Trophoblast cell (in vitro differentiated cells and primary cell): ENCODE results near the gene DCLK2.
A peak's percentile ranks its signal among the peaks of the same experiment; 100 is the strongest.

Source experiments
- DNase-seq, 2 donors: peaks; one replicate each; pipeline ENCODE4 v3.0.0-alpha.2; 2016
- H2AFZ ChIP-seq: 2 replicates; pipeline ENCODE4 v1.6.1; 2013; ENCODE audit warnings: low read length, moderate library complexity, mild to moderate bottlenecking; ENCODE audit not compliant: insufficient read depth, poor library complexity
- H2AK5ac ChIP-seq: 2 replicates; pipeline ENCODE4 v1.6.1; 2013; ENCODE audit warnings: mild to moderate bottlenecking, low read length
- H2BK120ac ChIP-seq: 2 replicates; pipeline ENCODE4 v1.6.1; 2013; ENCODE audit warnings: low read length, mild to moderate bottlenecking, moderate library complexity; ENCODE audit not compliant: insufficient read depth, poor library complexity
- H2BK12ac ChIP-seq: 2 replicates; pipeline ENCODE4 v1.6.1; 2013; ENCODE audit warnings: mild to moderate bottlenecking, low read length, moderate library complexity
- H2BK5ac ChIP-seq: 2 replicates; pipeline ENCODE4 v1.6.1; 2013; ENCODE audit warnings: low read length, low read depth, moderate library complexity, mild to moderate bottlenecking; ENCODE audit not compliant: poor library complexity
- H3K14ac ChIP-seq: 2 replicates; pipeline ENCODE4 v1.6.1; 2013; ENCODE audit warnings: mild to moderate bottlenecking, low read length
- H3K18ac ChIP-seq: 2 replicates; pipeline ENCODE4 v1.6.1; 2013; ENCODE audit warnings: mild to moderate bottlenecking, low read length
- H3K23ac ChIP-seq: 2 replicates; pipeline ENCODE4 v1.6.1; 2013; ENCODE audit warnings: low read length
- H3K27ac ChIP-seq: 2 replicates; pipeline ENCODE4 v1.5.1; 2013; ENCODE audit warnings: low read depth, mild to moderate bottlenecking, inconsistent platforms, low read length, moderate library complexity
- H3K27me3 ChIP-seq: 2 replicates; pipeline ENCODE4 v1.6.1; 2013; ENCODE audit warnings: inconsistent platforms, mild to moderate bottlenecking, low read length, moderate library complexity; ENCODE audit not compliant: insufficient read depth
- H3K36me3 ChIP-seq, 2 experiments: 1 replicate in 1 of 2; 2 replicates in 1 of 2; pipeline ENCODE4 v1.6.1; 2013; ENCODE audit warnings: low read length in 2 of 2, mild to moderate bottlenecking in 2 of 2, moderate library complexity in 1 of 2; ENCODE audit not compliant: insufficient read depth in 2 of 2, control insufficient read depth in 1 of 2
- H3K4ac ChIP-seq: 2 replicates; pipeline ENCODE4 v1.6.1; 2013; ENCODE audit warnings: low read depth, mild to moderate bottlenecking, low read length, moderate library complexity
- H3K4me1 ChIP-seq, 2 experiments: 1 replicate in 1 of 2; 2 replicates in 1 of 2; pipeline ENCODE4 v1.6.1; 2013; ENCODE audit warnings: low read length in 2 of 2, mild to moderate bottlenecking in 2 of 2, moderate library complexity in 1 of 2; ENCODE audit not compliant: insufficient read depth in 2 of 2, control insufficient read depth in 1 of 2
- H3K4me2 ChIP-seq: 2 replicates; pipeline ENCODE4 v1.6.1; 2013; ENCODE audit warnings: inconsistent platforms, mild to moderate bottlenecking, low read length, moderate library complexity
- H3K4me3 ChIP-seq: 2 replicates; pipeline ENCODE4 v1.5.1; 2013; ENCODE audit warnings: mild to moderate bottlenecking, low read depth, low read length, inconsistent platforms
- H3K79me1 ChIP-seq: one replicate; pipeline ENCODE4 v1.6.1; 2013; ENCODE audit warnings: low read length
- H3K79me2 ChIP-seq: 2 replicates; pipeline ENCODE4 v1.6.1; 2013; ENCODE audit warnings: low read length, mild to moderate bottlenecking; ENCODE audit not compliant: control insufficient read depth, insufficient read depth, poor library complexity
- H3K9ac ChIP-seq: 2 replicates; pipeline ENCODE4 v1.6.1; 2013; ENCODE audit warnings: mild to moderate bottlenecking, low read length
- H3K9me3 ChIP-seq: 2 replicates; pipeline ENCODE4 v1.6.1; 2013; ENCODE audit warnings: low read depth, mild to moderate bottlenecking, control low read depth, inconsistent platforms, low read length; ENCODE audit not compliant: insufficient read depth
- H4K12ac ChIP-seq: 2 replicates; pipeline ENCODE4 v1.6.1; 2013; ENCODE audit warnings: low read depth, mild to moderate bottlenecking, low read length, moderate library complexity
- H4K8ac ChIP-seq: 2 replicates; pipeline ENCODE4 v1.6.1; 2013; ENCODE audit warnings: low read depth, mild to moderate bottlenecking, low read length, moderate library complexity
- H4K91ac ChIP-seq: one replicate; pipeline ENCODE4 v1.6.1; 2013; ENCODE audit warnings: low read depth, mild to moderate bottlenecking, low read length, moderate library complexity
- WGBS: extraction: QIAGEN DNeasy Blood & Tissue Kit; methylation state at CpG from one replicate; pipeline ENCODE4 v1.1.7; 2013; ENCODE audit warnings: missing lambda C conversion rate; ENCODE audit not compliant: insufficient read length, insufficient coverage; ENCODE audit errors: extremely low coverage; 5-methylcytosine and 5-hydroxymethylcytosine counted together

DCLK2 gene

DNA sequence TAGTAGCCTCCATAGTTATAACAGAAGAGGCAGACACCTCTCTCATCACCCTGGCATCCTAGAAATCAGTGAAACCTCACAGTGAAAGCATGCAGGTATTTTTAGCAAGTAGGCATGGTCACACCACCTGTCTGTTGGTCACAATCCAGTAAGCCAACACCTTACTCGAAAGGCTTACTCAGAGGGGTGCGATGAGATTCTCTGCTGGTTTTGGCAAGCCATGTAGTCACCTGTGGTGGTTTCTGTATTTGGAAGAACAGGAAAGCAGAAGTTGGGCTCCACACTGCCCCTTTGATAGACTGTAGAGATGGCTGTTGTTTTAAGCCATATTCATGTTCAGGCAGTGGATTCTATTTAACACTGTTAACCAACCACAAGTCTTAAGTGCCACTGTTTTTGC, 134.7 kb downstream of the DCLK2 start:
- Histone ChIP-seq H3K79me1 (peaks cover 11% of the 10 kb centered on the region), H3K4ac (no peak overlapping the region), H3K27ac (no peak overlapping the region), H3K4me2 (no peak overlapping the region), H3K9me3 (no peaks in the 10 kb centered on the region), H3K27me3 (no peaks in the 10 kb centered on the region), H4K8ac (no peak overlapping the region), H3K18ac (no peak overlapping the region), H3K9ac (no peak overlapping the region), H2BK5ac (no peak overlapping the region), H3K4me1 (peaks cover 5 to 21% of the 10 kb centered on the region in 2 experiments), H4K12ac (no peak overlapping the region), H4K91ac (no peak overlapping the region), H2BK12ac (peak overlapping the region; percentile 16), H3K4me3 (no peak overlapping the region), H3K23ac (no peak overlapping the region), H2AK5ac (no peak overlapping the region), H2AFZ (no peak overlapping the region), H3K79me2 (no peaks in the 10 kb centered on the region), H3K36me3 (no peaks in the 10 kb centered on the region), H3K14ac (no peak overlapping the region), H2BK120ac (no peak overlapping the region)
- WGBS, result no CpG with 5 or more reads among the region's 2 CpGs
- DNase-seq, result peak; percentile 83 to 85

DNA sequence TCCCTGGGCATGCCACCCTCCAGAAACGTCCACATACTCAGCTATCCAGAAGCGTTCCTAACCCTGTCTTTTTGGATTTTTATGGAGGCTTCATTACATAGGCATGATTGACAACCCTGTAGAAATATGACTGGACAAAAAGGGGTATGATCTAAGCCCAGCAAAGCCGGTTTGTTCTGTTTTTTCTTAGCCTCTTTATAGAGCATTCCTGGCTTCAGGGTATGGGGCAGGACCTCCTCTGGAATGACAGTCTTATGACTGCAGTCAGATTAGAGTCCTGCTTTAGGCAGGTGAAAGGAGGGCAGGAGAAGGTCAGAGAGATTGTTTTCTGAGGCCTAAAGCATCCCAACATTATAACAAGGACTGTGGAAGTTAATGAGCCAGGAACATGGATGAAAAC, 137.4 kb downstream of the DCLK2 start:
- Histone ChIP-seq H3K9me3 (no peaks in the 10 kb centered on the region), H3K79me1 (peaks cover 13% of the 10 kb centered on the region), H2AFZ (no peak overlapping the region), H4K8ac (no peak overlapping the region), H3K27me3 (no peaks in the 10 kb centered on the region), H3K27ac (no peak overlapping the region), H2BK12ac (no peak overlapping the region), H2BK5ac (peak overlapping the region; percentile 44), H3K14ac (no peak overlapping the region), H3K4me2 (peak overlapping the region; percentile 13), H3K4ac (peak overlapping the region; percentile 52), H3K36me3 (no peaks in the 10 kb centered on the region), H2AK5ac (no peak overlapping the region), H3K4me3 (no peak overlapping the region), H3K4me1 (peaks cover 5 to 21% of the 10 kb centered on the region in 2 experiments), H2BK120ac (peak overlapping the region; percentile 95), H3K23ac (no peak overlapping the region), H4K12ac (no peak overlapping the region), H4K91ac (peak overlapping the region; percentile 93), H3K18ac (no peak overlapping the region), H3K9ac (no peak overlapping the region), H3K79me2 (no peaks in the 10 kb centered on the region)
- no CpG with 5 or more reads among the region's 3 CpGs for WGBS
- peak; percentile 91 to 97 for DNase-seq

DNA sequence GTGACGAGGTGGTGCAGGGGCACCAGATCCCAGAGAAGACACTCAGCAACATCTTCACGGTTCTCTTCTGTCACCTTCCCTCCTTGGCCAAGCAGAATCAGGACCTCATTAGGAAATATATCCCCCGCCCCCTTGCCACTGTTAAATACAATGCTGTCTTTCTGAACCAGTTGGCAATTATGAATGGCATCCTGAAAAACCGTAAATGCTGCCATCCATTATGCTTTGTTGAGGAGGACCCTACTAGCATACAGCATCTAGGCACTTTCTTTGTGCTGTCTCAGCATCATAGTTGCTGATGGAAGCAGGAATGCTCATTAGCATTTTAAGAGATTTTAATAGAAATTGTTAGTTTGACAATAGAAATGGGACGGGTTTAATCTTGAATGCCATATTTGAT, 138.5 kb downstream of the DCLK2 start:
- no peak overlapping the region for H3K4ac ChIP-seq
- H3K36me3 ChIP-seq, result no peaks in the 10 kb centered on the region
- no peak overlapping the region for H2AK5ac ChIP-seq
- no peak overlapping the region for H4K12ac ChIP-seq
- no peaks in the 10 kb centered on the region for H3K9me3 ChIP-seq
- peaks cover 7 to 14% of the 10 kb centered on the region in 2 experiments for H3K4me1 ChIP-seq
- H3K4me2 ChIP-seq, result no peak overlapping the region
- H3K9ac ChIP-seq, result no peak overlapping the region
- H3K79me2 ChIP-seq, result no peaks in the 10 kb centered on the region
- no peak overlapping the region for H3K18ac ChIP-seq
- H3K79me1 ChIP-seq, result peaks cover 9% of the 10 kb centered on the region
- no peak overlapping the region for H2BK5ac ChIP-seq
- peak overlapping the region; percentile 11 for H2BK12ac ChIP-seq
- peak overlapping the region; percentile 4 for H4K8ac ChIP-seq
- H3K27me3 ChIP-seq, result no peaks in the 10 kb centered on the region
- H3K4me3 ChIP-seq, result no peak overlapping the region
- no peak overlapping the region for H3K23ac ChIP-seq
- peak overlapping the region; percentile 23 for H2BK120ac ChIP-seq
- no peak for DNase-seq
- H4K91ac ChIP-seq, result peak overlapping the region; percentile 36
- no peak overlapping the region for H3K27ac ChIP-seq
- H2AFZ ChIP-seq, result no peak overlapping the region
- no CpG with 5 or more reads among the region's 5 CpGs for WGBS
- no peak overlapping the region for H3K14ac ChIP-seq

DNA sequence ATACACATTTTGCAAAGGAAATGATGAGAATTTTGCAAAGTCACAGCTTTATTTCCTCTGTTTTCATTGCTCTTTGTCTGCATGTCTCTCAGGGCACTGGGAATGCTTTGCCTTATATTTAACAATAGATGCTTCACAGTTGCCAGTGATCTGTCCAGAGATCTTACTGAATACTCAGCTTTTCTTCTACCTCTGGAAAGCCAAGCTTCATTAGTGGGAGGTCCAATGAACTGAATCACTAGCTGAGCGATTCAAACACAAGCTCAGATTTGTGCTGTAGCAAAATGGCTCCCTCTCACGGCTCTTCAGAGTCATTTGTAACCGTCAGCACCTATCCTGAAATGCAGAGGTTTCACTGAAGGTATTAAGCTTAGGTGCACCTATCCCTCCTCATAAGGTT, 138.9 kb downstream of the DCLK2 start:
- Histone ChIP-seq H3K4me1 (peaks cover 7 to 14% of the 10 kb centered on the region in 2 experiments), H3K27me3 (no peaks in the 10 kb centered on the region), H3K79me1 (peaks cover 9% of the 10 kb centered on the region), H4K12ac (no peak overlapping the region), H3K18ac (no peak overlapping the region), H3K79me2 (no peaks in the 10 kb centered on the region), H3K36me3 (no peaks in the 10 kb centered on the region), H3K4ac (no peak overlapping the region), H3K4me2 (no peak overlapping the region), H3K14ac (no peak overlapping the region), H2AK5ac (no peak overlapping the region), H2AFZ (no peak overlapping the region), H2BK5ac (no peak overlapping the region), H4K8ac (no peak overlapping the region), H3K4me3 (no peak overlapping the region), H3K9me3 (no peaks in the 10 kb centered on the region), H2BK120ac (no peak overlapping the region), H2BK12ac (no peak overlapping the region), H4K91ac (peak overlapping the region; percentile 28), H3K27ac (no peak overlapping the region), H3K9ac (no peak overlapping the region), H3K23ac (no peak overlapping the region)
- peak; percentile 7 to 18 for DNase-seq
- no CpG with 5 or more reads among the region's 3 CpGs for WGBS
